Measurements from ENCODE around the gene RBMS3.

- TF ChIP-seq POLR2AphosphoS5 (IDR thresholded peaks at IDR 0.05), result no peak
- no peak for TF ChIP-seq CTCF (IDR thresholded peaks at IDR 0.05)
Observed at GRCh38 chr3:29594261-29594660, 313.4 kb downstream of the RBMS3 start.
